DND-41 (cell line): ENCODE data around the gene SOCS2.

ENCODE experiments used
- EZH2 ChIP-seq: IDR thresholded peaks from 3 replicates; pipeline ENCODE4 v1.6.1; 2012; ENCODE audit warnings: borderline replicate concordance, low read depth, mild to moderate bottlenecking, moderate library complexity, low read length, inconsistent platforms; ENCODE audit not compliant: severe bottlenecking
- TF ChIP-seq, protein P1 (sequence below): IDR thresholded peaks from 2 replicates; pipeline ENCODE4 v1.5.1; 2012; ENCODE audit warnings: borderline replicate concordance, low read length, moderate library complexity, mild to moderate bottlenecking; ENCODE audit not compliant: poor library complexity, severe bottlenecking; ENCODE audit errors: extremely low read depth

DNA sequence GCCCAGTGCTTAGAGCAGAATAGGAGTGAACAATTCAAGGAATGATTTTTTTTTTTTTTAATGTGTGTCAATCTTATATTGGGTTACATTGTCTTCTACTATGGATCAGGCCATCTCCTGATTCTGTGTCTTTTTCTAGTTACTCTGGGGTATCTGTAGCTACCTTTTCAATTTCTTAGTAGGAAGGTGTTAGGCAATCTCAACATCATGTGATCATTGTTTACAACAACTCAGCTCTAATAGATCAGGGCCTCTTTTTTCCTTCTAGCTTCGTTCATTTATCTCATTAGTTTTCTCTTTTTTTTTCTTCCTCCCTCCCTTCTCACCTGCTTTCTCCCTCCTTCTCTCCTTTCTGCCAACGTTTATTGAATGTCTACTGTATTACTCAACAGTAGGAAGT is 8.9 kb downstream of the SOCS2 start:
- TF ChIP-seq, protein P1, sequence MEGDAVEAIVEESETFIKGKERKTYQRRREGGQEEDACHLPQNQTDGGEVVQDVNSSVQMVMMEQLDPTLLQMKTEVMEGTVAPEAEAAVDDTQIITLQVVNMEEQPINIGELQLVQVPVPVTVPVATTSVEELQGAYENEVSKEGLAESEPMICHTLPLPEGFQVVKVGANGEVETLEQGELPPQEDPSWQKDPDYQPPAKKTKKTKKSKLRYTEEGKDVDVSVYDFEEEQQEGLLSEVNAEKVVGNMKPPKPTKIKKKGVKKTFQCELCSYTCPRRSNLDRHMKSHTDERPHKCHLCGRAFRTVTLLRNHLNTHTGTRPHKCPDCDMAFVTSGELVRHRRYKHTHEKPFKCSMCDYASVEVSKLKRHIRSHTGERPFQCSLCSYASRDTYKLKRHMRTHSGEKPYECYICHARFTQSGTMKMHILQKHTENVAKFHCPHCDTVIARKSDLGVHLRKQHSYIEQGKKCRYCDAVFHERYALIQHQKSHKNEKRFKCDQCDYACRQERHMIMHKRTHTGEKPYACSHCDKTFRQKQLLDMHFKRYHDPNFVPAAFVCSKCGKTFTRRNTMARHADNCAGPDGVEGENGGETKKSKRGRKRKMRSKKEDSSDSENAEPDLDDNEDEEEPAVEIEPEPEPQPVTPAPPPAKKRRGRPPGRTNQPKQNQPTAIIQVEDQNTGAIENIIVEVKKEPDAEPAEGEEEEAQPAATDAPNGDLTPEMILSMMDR = no peak
- TF ChIP-seq EZH2 = no peak
